HCT116 (cell line): ENCODE measurements around the gene DCP1A.

Experiments
- EZH2 ChIP-seq: fragments of 200-600 bp; sonication (generic); IDR thresholded peaks from 2 replicates; pipeline ENCODE4 v1.6.1; 2017; ENCODE audit warnings: antibody characterized with exemption, mixed run types
- EZH2phosphoT487 ChIP-seq: fragments of 200-600 bp; IDR thresholded peaks from 2 replicates; pipeline ENCODE4 v1.6.1; 2018; ENCODE audit warnings: antibody characterized with exemption, borderline replicate concordance
- FOSL1 ChIP-seq: IDR thresholded peaks from 2 replicates; pipeline ENCODE4 v1.6.1; 2012; ENCODE audit warnings: low read depth
- JUND ChIP-seq: IDR thresholded peaks from 2 replicates; pipeline ENCODE4 v1.6.1; 2012
- POLR2A ChIP-seq: IDR thresholded peaks from 2 replicates; pipeline ENCODE4 v1.7.0; 2011; ENCODE audit warnings: borderline replicate concordance; ENCODE audit not compliant: insufficient read depth, insufficient read length; ENCODE audit errors: extremely low read depth
- POLR2AphosphoS5 ChIP-seq: IDR thresholded peaks from 2 replicates; pipeline ENCODE4 v1.6.1; 2011; ENCODE audit warnings: mild to moderate bottlenecking, low read depth, low read length, moderate library complexity
- YY1 ChIP-seq: IDR thresholded peaks from 2 replicates; pipeline ENCODE4 v1.6.1; 2011; ENCODE audit warnings: low read length, low read depth, moderate library complexity, mild to moderate bottlenecking; ENCODE audit not compliant: insufficient replicate concordance; ENCODE audit errors: extremely low read depth
- ZFX ChIP-seq: fragments of 450-650 bp; IDR thresholded peaks from 2 replicates; pipeline ENCODE4 v1.6.1; 2017
- TF ChIP-seq, protein P1 (sequence below): IDR thresholded peaks from 2 replicates; pipeline ENCODE4 v1.6.1; 2012
- TF ChIP-seq, protein P2 (sequence below), 3 experiments: fragments of 200-600 bp in 1 of 3; sonication (generic) in 1 of 3; IDR thresholded peaks in 2 of 3; conservative IDR thresholded peaks in 1 of 3; 2 replicates each; pipeline ENCODE4 v1.5.1; 2012 to 2017; ENCODE audit warnings: low read depth in 2 of 3, low read length in 2 of 3, antibody characterized with exemption in 1 of 3, borderline replicate concordance in 1 of 3, control low read depth in 1 of 3, mild to moderate bottlenecking in 1 of 3, mixed read lengths in 1 of 3, mixed run types in 1 of 3, moderate library complexity in 1 of 3; ENCODE audit not compliant: insufficient read depth in 1 of 3
- TF ChIP-seq, protein P3 (sequence below): IDR thresholded peaks from 2 replicates; pipeline ENCODE4 v1.6.1; 2012; ENCODE audit warnings: low read depth
- TF ChIP-seq, protein P4 (sequence below): IDR thresholded peaks from 2 replicates; pipeline ENCODE4 v1.6.1; 2011; ENCODE audit warnings: mild to moderate bottlenecking, low read length, moderate library complexity; ENCODE audit not compliant: insufficient replicate concordance; ENCODE audit errors: extremely low read depth

DNA sequence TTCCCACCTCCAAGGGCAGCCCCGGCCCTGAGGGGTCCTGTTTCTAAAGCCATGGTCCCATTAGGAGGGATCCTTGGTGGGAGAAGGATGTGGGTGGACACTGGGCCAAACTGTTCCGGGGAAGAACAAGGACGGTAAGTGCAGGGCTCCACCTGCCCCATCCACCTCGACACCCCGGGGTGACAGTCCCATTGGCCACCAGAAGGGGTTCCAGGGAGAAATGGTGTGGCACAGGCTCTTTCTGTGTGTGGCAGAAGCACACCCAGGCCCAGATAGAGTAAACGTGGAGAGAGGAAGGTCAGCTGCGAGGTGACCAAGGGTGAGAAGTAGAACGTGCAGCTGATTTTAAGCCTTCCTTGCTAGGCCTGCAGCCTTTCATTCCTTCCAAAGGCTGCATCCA lies 103.6 kb downstream of the DCP1A start:
- TF ChIP-seq ZFX (no peak), POLR2AphosphoS5 (no peak), FOSL1 (no peak), EZH2 (no peak), POLR2A (no peak), EZH2phosphoT487 (no peak), YY1 (no peak), JUND (no peak)
- TF ChIP-seq, protein P1, sequence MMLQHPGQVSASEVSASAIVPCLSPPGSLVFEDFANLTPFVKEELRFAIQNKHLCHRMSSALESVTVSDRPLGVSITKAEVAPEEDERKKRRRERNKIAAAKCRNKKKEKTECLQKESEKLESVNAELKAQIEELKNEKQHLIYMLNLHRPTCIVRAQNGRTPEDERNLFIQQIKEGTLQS, result no peak
- TF ChIP-seq, protein P2, sequence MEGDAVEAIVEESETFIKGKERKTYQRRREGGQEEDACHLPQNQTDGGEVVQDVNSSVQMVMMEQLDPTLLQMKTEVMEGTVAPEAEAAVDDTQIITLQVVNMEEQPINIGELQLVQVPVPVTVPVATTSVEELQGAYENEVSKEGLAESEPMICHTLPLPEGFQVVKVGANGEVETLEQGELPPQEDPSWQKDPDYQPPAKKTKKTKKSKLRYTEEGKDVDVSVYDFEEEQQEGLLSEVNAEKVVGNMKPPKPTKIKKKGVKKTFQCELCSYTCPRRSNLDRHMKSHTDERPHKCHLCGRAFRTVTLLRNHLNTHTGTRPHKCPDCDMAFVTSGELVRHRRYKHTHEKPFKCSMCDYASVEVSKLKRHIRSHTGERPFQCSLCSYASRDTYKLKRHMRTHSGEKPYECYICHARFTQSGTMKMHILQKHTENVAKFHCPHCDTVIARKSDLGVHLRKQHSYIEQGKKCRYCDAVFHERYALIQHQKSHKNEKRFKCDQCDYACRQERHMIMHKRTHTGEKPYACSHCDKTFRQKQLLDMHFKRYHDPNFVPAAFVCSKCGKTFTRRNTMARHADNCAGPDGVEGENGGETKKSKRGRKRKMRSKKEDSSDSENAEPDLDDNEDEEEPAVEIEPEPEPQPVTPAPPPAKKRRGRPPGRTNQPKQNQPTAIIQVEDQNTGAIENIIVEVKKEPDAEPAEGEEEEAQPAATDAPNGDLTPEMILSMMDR (IDR thresholded peaks at IDR 0.05 in 2 of 3, conservative IDR thresholded peaks at IDR 0.05 in 1 of 3; ENCODE audit: borderline replicate concordance in 1 of 3, insufficient read depth in 1 of 3, low read depth in 2 of 3, low read length in 2 of 3), result 0 out of 6 replicates have a peak, but pooled peaks of 1 of the 3 experiments have one; percentile 18
- TF ChIP-seq, protein P3, sequence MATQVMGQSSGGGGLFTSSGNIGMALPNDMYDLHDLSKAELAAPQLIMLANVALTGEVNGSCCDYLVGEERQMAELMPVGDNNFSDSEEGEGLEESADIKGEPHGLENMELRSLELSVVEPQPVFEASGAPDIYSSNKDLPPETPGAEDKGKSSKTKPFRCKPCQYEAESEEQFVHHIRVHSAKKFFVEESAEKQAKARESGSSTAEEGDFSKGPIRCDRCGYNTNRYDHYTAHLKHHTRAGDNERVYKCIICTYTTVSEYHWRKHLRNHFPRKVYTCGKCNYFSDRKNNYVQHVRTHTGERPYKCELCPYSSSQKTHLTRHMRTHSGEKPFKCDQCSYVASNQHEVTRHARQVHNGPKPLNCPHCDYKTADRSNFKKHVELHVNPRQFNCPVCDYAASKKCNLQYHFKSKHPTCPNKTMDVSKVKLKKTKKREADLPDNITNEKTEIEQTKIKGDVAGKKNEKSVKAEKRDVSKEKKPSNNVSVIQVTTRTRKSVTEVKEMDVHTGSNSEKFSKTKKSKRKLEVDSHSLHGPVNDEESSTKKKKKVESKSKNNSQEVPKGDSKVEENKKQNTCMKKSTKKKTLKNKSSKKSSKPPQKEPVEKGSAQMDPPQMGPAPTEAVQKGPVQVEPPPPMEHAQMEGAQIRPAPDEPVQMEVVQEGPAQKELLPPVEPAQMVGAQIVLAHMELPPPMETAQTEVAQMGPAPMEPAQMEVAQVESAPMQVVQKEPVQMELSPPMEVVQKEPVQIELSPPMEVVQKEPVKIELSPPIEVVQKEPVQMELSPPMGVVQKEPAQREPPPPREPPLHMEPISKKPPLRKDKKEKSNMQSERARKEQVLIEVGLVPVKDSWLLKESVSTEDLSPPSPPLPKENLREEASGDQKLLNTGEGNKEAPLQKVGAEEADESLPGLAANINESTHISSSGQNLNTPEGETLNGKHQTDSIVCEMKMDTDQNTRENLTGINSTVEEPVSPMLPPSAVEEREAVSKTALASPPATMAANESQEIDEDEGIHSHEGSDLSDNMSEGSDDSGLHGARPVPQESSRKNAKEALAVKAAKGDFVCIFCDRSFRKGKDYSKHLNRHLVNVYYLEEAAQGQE, result no peak
- TF ChIP-seq, protein P4, sequence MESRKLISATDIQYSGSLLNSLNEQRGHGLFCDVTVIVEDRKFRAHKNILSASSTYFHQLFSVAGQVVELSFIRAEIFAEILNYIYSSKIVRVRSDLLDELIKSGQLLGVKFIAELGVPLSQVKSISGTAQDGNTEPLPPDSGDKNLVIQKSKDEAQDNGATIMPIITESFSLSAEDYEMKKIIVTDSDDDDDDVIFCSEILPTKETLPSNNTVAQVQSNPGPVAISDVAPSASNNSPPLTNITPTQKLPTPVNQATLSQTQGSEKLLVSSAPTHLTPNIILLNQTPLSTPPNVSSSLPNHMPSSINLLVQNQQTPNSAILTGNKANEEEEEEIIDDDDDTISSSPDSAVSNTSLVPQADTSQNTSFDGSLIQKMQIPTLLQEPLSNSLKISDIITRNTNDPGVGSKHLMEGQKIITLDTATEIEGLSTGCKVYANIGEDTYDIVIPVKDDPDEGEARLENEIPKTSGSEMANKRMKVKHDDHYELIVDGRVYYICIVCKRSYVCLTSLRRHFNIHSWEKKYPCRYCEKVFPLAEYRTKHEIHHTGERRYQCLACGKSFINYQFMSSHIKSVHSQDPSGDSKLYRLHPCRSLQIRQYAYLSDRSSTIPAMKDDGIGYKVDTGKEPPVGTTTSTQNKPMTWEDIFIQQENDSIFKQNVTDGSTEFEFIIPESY, result no peak
